Transverse colon (tissue), 4 donors: Measurements from ENCODE around the gene PRSS50.

ENCODE experiments used
- CTCF ChIP-seq, 5 experiments: fragments of 200-600 bp in 3 of 5; fragments of 450-650 bp in 2 of 5; sonication (generic) in 3 of 5; IDR thresholded peaks; 1 replicate in 2 of 5; 2 replicates in 3 of 5; pipeline ENCODE4 v1.5.1; 2016 to 2017; ENCODE audit warnings: antibody characterized with exemption in 5 of 5, inconsistent platforms in 3 of 5, mild to moderate bottlenecking in 2 of 5, moderate library complexity in 1 of 5
- EP300 ChIP-seq: sonication (generic); formaldehyde crosslinking; IDR thresholded peaks from one replicate; pipeline ENCODE4 v1.6.1; 2017; ENCODE audit warnings: antibody characterized with exemption, low read depth
- POLR2A ChIP-seq: fragments of 450-650 bp; IDR thresholded peaks from one replicate; pipeline ENCODE4 v1.6.1; 2016; ENCODE audit warnings: antibody characterized with exemption, mild to moderate bottlenecking, moderate library complexity
- POLR2AphosphoS5 ChIP-seq, 3 donors: sonication (generic); formaldehyde crosslinking; IDR thresholded peaks; one replicate each; pipeline ENCODE4 v1.6.1; 2016; ENCODE audit warnings: antibody characterized with exemption in 3 of 3

- TF ChIP-seq CTCF (IDR thresholded peaks at IDR 0.05) (no peak), POLR2A (no peak), EP300 (no peak), POLR2AphosphoS5 (IDR thresholded peaks at IDR 0.05) (no peak)
These were observed 30.5 kb upstream of the PRSS50 start for GRCh38 chr3:46748170-46748569.
